Parathyroid adenoma (tissue), 2 donors: ENCODE measurements around the gene OGDH.

Experiments
- H2AFZ ChIP-seq: fragments of 300-600 bp; sonication (generic); one replicate; pipeline ENCODE4 v1.7.0; 2017; ENCODE audit warnings: antibody characterized with exemption, mild to moderate bottlenecking
- H3K27ac ChIP-seq: fragments of 300-600 bp; sonication (generic); one replicate; pipeline ENCODE4 v1.7.0; 2017
- H3K27me3 ChIP-seq: fragments of 300-600 bp; sonication (generic); one replicate; pipeline ENCODE4 v1.7.0; 2017; ENCODE audit warnings: low read length; ENCODE audit not compliant: control insufficient read depth, insufficient read depth
- H3K36me3 ChIP-seq: fragments of 300-600 bp; sonication (generic); one replicate; pipeline ENCODE4 v1.7.0; 2017; ENCODE audit warnings: low read length; ENCODE audit not compliant: control insufficient read depth, insufficient read depth
- H3K4me1 ChIP-seq: fragments of 300-600 bp; sonication (generic); one replicate; pipeline ENCODE4 v1.7.0; 2017; ENCODE audit warnings: control low read depth
- H3K4me2 ChIP-seq: fragments of 300-600 bp; sonication (generic); one replicate; pipeline ENCODE4 v1.7.0; 2017; ENCODE audit warnings: low read length
- H3K4me3 ChIP-seq: fragments of 300-600 bp; sonication (generic); one replicate; pipeline ENCODE4 v1.7.0; 2017; ENCODE audit warnings: low read depth, low read length
- H3K79me2 ChIP-seq: fragments of 300-600 bp; sonication (generic); one replicate; pipeline ENCODE4 v1.7.0; 2017; ENCODE audit warnings: control low read depth
- H3K9ac ChIP-seq: fragments of 300-600 bp; sonication (generic); one replicate; pipeline ENCODE4 v1.7.0; 2017; ENCODE audit warnings: mild to moderate bottlenecking
- H3K9me3 ChIP-seq: fragments of 300-600 bp; sonication (generic); one replicate; pipeline ENCODE4 v1.7.0; 2017; ENCODE audit warnings: low read length; ENCODE audit not compliant: control insufficient read depth
- TF ChIP-seq, protein P1 (sequence below): fragments of 300-600 bp; sonication (generic); IDR thresholded peaks from one replicate; pipeline ENCODE4 v1.7.0; 2017; ENCODE audit warnings: antibody characterized with exemption, mild to moderate bottlenecking
- donor health status: primary hyperparathyroidism.

Gene OGDH

DNA sequence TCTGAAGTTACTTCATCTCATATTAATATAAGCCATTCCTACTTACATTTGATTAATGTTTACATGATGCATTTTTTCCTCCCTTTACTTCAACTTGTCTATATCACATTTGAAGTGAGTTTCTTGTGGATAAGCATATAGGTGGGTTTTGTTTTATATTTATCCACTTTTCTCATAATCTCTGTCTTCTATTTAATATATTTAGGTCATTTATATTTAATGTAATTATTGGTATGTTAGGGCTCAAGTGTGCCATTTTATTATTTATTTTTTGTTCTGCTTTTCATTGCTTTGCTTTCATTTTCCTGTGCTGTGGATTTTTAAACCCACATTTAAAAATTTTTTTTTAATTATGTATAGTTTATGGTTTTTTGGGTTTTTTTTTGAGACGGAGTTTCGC, 54.8 kb downstream of the OGDH start:
- Histone ChIP-seq H3K4me3 (no peak overlapping the region), H3K4me1 (peaks cover 15% of the 10 kb centered on the region), H3K9me3 (no peaks in the 10 kb centered on the region), H3K27me3 (no peaks in the 10 kb centered on the region), H3K27ac (no peak overlapping the region), H3K9ac (no peak overlapping the region), H3K79me2 (peaks cover 30% of the 10 kb centered on the region), H3K36me3 (no peaks in the 10 kb centered on the region), H3K4me2 (no peak overlapping the region), H2AFZ (no peak overlapping the region)
- TF ChIP-seq, protein P1, sequence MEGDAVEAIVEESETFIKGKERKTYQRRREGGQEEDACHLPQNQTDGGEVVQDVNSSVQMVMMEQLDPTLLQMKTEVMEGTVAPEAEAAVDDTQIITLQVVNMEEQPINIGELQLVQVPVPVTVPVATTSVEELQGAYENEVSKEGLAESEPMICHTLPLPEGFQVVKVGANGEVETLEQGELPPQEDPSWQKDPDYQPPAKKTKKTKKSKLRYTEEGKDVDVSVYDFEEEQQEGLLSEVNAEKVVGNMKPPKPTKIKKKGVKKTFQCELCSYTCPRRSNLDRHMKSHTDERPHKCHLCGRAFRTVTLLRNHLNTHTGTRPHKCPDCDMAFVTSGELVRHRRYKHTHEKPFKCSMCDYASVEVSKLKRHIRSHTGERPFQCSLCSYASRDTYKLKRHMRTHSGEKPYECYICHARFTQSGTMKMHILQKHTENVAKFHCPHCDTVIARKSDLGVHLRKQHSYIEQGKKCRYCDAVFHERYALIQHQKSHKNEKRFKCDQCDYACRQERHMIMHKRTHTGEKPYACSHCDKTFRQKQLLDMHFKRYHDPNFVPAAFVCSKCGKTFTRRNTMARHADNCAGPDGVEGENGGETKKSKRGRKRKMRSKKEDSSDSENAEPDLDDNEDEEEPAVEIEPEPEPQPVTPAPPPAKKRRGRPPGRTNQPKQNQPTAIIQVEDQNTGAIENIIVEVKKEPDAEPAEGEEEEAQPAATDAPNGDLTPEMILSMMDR = no peak

DNA sequence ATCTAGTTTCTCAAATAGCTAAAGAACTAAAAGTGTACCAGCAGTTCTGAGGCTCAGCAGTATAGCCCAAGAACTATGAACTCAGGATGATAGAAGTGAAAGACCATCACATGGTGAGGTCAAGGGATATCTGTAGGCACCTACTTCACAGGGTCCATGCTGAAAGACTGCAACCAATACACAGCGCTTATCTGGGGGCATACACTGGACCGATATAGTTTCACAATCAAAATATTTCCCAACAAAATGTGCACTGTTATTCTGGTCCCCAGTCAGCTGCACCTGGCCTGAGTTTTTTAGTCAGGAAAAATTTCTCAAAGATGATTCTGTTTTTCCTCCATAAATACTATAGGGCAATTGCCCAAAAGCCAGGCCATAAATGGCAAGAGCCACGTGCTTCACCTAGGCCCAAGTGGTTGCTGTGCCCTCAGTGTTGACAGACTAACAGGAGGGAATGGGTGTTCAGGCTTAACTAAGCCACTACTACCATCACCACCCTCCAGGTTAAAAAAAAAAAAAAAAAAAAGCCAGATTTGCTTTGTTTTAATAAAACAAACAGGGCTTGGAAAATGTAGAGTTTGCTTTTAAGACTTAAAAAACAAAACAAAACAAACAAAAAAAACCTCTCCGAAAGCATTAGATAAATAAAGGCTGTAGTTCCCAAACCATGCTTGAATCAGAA, 58.5 kb downstream of the OGDH start:
- H3K4me3 ChIP-seq = peak overlapping the region; percentile 25
- no peak overlapping the region for H3K9ac ChIP-seq
- peaks cover 36% of the 10 kb centered on the region for H3K79me2 ChIP-seq
- H3K4me2 ChIP-seq = peak overlapping the region; percentile 30
- no peak overlapping the region for H2AFZ ChIP-seq
- TF ChIP-seq, protein P1 = no peak
- H3K27me3 ChIP-seq = no peaks in the 10 kb centered on the region
- H3K9me3 ChIP-seq = no peaks in the 10 kb centered on the region
- H3K36me3 ChIP-seq = no peaks in the 10 kb centered on the region
- peaks cover 16% of the 10 kb centered on the region for H3K4me1 ChIP-seq
- H3K27ac ChIP-seq = peak overlapping the region; percentile 87

DNA sequence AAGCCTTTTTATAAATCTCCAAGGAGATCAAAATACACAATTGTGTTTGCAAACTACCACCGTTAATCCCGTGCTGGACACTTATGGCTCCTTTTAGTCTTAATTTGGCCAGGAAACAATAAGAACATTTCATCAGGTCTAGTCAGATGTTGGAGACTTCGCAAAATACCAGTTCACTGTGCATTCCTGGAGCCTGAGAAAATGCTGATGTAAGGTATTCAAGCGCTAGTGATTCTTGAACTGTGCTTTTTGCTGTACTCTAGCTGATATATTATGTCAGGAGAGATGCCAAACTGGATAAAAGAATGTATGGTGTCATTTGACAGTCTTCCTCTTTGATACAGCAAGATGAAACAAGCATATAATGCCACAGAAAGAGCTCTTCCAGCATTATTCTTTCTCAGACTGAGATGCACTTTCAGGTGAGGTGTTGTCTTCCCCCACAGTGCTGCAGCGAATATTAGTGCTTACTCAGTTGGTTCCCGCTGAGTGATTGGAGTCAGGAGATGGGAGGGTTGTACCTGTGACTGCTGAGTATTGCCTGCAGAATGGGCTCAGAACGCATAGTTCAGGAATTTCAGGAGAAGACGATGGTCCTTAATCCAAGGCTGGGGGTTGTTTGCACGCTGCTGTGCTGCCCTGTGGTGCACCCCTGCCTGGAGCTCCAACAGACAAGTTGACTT, 59.2 kb downstream of the OGDH start:
- peaks cover 35% of the 10 kb centered on the region for H3K79me2 ChIP-seq
- H3K36me3 ChIP-seq = no peaks in the 10 kb centered on the region
- H3K4me2 ChIP-seq = peak overlapping the region; percentile 30
- H2AFZ ChIP-seq = peak overlapping the region; percentile 36
- H3K9me3 ChIP-seq = no peaks in the 10 kb centered on the region
- TF ChIP-seq, protein P1 = no peak
- peaks cover 16% of the 10 kb centered on the region for H3K4me1 ChIP-seq
- H3K9ac ChIP-seq = no peak overlapping the region
- H3K4me3 ChIP-seq = peak overlapping the region; percentile 25
- peak overlapping the region; percentile 87 for H3K27ac ChIP-seq
- H3K27me3 ChIP-seq = no peaks in the 10 kb centered on the region

DNA sequence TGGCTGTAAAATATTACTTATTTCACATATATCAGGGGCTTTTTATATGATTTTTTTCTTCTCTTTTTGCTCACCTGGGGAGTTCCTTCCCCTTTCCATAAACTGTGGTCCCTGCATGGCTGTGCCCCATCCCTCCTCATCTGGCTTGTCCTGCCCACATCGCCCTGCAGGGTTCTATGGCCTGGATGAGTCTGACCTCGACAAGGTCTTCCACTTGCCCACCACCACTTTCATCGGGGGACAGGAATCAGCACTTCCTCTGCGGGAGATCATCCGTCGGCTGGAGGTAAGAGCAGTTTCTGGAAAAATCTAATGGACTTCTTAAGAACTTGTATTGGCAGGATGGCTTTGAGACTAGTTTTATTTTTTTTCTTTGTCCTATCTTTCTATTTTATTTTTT, 60.1 kb downstream of the OGDH start:
- no peak overlapping the region for H3K4me3 ChIP-seq
- peaks cover 30% of the 10 kb centered on the region for H3K79me2 ChIP-seq
- peaks cover 16% of the 10 kb centered on the region for H3K4me1 ChIP-seq
- no peak overlapping the region for H3K4me2 ChIP-seq
- H3K27ac ChIP-seq = peak overlapping the region; percentile 87
- H3K36me3 ChIP-seq = no peaks in the 10 kb centered on the region
- no peaks in the 10 kb centered on the region for H3K9me3 ChIP-seq
- H2AFZ ChIP-seq = no peak overlapping the region
- H3K9ac ChIP-seq = no peak overlapping the region
- TF ChIP-seq, protein P1 = no peak
- H3K27me3 ChIP-seq = no peaks in the 10 kb centered on the region
